ENCODE measurements around the gene RTF1. TPM values are rescaled to one million over a fixed set of nuclear protein-coding genes. Genes with fewer than 3 reads are reported as not detected.

Gene RTF1
- total and polyA plus RNA-seq, 2 donors (not counting 3 experiments of a cell fraction or from before 2014, with no cell fraction given) = 19.2 to 40.6 TPM

GRCh38 chr15:41443275-41443674, 26.4 kb downstream of the RTF1 start:
- CTCF ChIA-PET = interaction anchor here (1.0 to 1.1 kb wide), 2 partner anchors 10 to 22 kb away, joined by 3 to 4 read pairs; no protein-coding TSS in a partner anchor
- Histone ChIP-seq H3K79me2 (ENCODE audit: control insufficient read depth, insufficient read depth, low read length) (peaks cover 5% of the 10 kb centered on the region), H3K27me3 (ENCODE audit: control insufficient read depth in 2 of 2, insufficient read depth in 2 of 2, low read length in 2 of 2) (no peaks in the 10 kb centered on the region), H2AFZ (ENCODE audit: low read depth, low read length) (no peak overlapping the region), H3K4me3 (replicated peaks in 1 of 3; ENCODE audit: insufficient read depth in 1 of 3, low read depth in 1 of 3, low read length in 3 of 3) (no peak overlapping the region), H3K27ac (ENCODE audit: insufficient read depth, low read depth, low read length) (no peak overlapping the region), H3K4me1 (ENCODE audit: control insufficient read depth, extremely low read depth, insufficient read depth, low read length) (no peaks in the 10 kb centered on the region), H3K36me3 (ENCODE audit: control insufficient read depth in 2 of 2, extremely low read depth in 1 of 2, insufficient read depth in 2 of 2, low read length in 2 of 2) (peaks cover 7 to 10% of the 10 kb centered on the region in 2 experiments), H3K9ac (replicated peaks; ENCODE audit: extremely low read depth, insufficient read depth, low read length) (no peak overlapping the region), H3K4me2 (ENCODE audit: insufficient read depth, low read length) (no peak overlapping the region), H4K20me1 (replicated peaks; ENCODE audit: control insufficient read depth, extremely low read depth, insufficient read depth, low read length) (no peaks in the 10 kb centered on the region), H3K9me1 (replicated peaks; ENCODE audit: control insufficient read depth, extremely low read depth, insufficient read depth, low read length) (no peaks in the 10 kb centered on the region), H3K9me3 (replicated peaks; ENCODE audit: control insufficient read depth, insufficient read depth, low read length) (no peaks in the 10 kb centered on the region)
- BruUV-seq (replicated peaks) = no TSS peak
- FAIRE-seq = no peak
- dilution Hi-C loops (cut with MboI; ENCODE audit: extremely low pct_ligation_motif_present, low sequenced_read_pairs) = no loop called here
- intact Hi-C loops (cut with micrococcal nuclease) = no loop called here
- DNase-seq (ENCODE audit: low read depth, low spot score) = no peak
- POLR2A ChIA-PET = no interaction called here
- TF ChIP-seq MYC (IDR thresholded peaks at IDR 0.05; ENCODE audit: low read depth, low read length) (no peak), POLR2A (IDR thresholded peaks at IDR 0.05; ENCODE audit: low read depth, low read length) (no peak), GATA2 (IDR thresholded peaks at IDR 0.05; ENCODE audit: insufficient read depth, insufficient read length, low read depth, low read length) (no peak), CTCF (IDR thresholded peaks at IDR 0.05; ENCODE audit: extremely low read depth in 1 of 2, insufficient read depth in 1 of 2, low read depth in 1 of 2, low read length in 2 of 2) (no peak), POLR2AphosphoS5 (IDR thresholded peaks at IDR 0.05; ENCODE audit: insufficient read depth, low read depth, low read length) (no peak), EZH2 (IDR thresholded peaks at IDR 0.05; ENCODE audit: borderline replicate concordance, low read depth, low read length, severe bottlenecking) (no peak), FOS (IDR thresholded peaks at IDR 0.05; ENCODE audit: borderline replicate concordance, insufficient read depth, low read length) (no peak), JUN (IDR thresholded peaks at IDR 0.05; ENCODE audit: borderline replicate concordance, insufficient read depth, insufficient read length, low read depth) (no peak), MAX (IDR thresholded peaks at IDR 0.05; ENCODE audit: insufficient read depth, insufficient read length) (no peak)

Measured in endothelial cell of umbilical vein (primary cell).